Ishikawa (cell line): ENCODE data around the gene ABCB4.

Experiments
- CREB1 ChIP-seq: IDR thresholded peaks from 2 replicates; pipeline ENCODE4 v1.6.1; 2012; ENCODE audit warnings: low read depth
- EP300 ChIP-seq: IDR thresholded peaks from 2 replicates; pipeline ENCODE4 v1.6.1; 2012; ENCODE audit warnings: borderline replicate concordance
- RAD21 ChIP-seq: IDR thresholded peaks from 2 replicates; pipeline ENCODE4 v1.6.1; 2012; ENCODE audit warnings: low read depth
- REST ChIP-seq: IDR thresholded peaks from 2 replicates; pipeline ENCODE4 v1.6.1; 2012; ENCODE audit warnings: low read depth, mild to moderate bottlenecking
- TAF1 ChIP-seq: IDR thresholded peaks from 2 replicates; pipeline ENCODE4 v1.6.1; 2012; ENCODE audit warnings: low read depth, mild to moderate bottlenecking
- USF1 ChIP-seq: IDR thresholded peaks from 2 replicates; pipeline ENCODE4 v1.6.1; 2012
- YY1 ChIP-seq: IDR thresholded peaks from 2 replicates; pipeline ENCODE4 v1.6.1; 2012; ENCODE audit warnings: low read depth

- TF ChIP-seq USF1 = no peak
- TF ChIP-seq EP300 = no peak
- no peak for TF ChIP-seq REST
- no peak for TF ChIP-seq TAF1
- TF ChIP-seq RAD21 = no peak
- no peak for TF ChIP-seq YY1
- no peak for TF ChIP-seq CREB1
Measured at GRCh38 chr7:87364246-87364645, 111.2 kb downstream of the ABCB4 start.
